Measurements from ENCODE around the gene S1PR5.
"Not testable (repeated sequence)": the region's sequence is repeated elsewhere in the genome, so short reads cannot be mapped to it uniquely, and the experiment has no call there.

Gene S1PR5, protein sequence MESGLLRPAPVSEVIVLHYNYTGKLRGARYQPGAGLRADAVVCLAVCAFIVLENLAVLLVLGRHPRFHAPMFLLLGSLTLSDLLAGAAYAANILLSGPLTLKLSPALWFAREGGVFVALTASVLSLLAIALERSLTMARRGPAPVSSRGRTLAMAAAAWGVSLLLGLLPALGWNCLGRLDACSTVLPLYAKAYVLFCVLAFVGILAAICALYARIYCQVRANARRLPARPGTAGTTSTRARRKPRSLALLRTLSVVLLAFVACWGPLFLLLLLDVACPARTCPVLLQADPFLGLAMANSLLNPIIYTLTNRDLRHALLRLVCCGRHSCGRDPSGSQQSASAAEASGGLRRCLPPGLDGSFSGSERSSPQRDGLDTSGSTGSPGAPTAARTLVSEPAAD

DNA sequence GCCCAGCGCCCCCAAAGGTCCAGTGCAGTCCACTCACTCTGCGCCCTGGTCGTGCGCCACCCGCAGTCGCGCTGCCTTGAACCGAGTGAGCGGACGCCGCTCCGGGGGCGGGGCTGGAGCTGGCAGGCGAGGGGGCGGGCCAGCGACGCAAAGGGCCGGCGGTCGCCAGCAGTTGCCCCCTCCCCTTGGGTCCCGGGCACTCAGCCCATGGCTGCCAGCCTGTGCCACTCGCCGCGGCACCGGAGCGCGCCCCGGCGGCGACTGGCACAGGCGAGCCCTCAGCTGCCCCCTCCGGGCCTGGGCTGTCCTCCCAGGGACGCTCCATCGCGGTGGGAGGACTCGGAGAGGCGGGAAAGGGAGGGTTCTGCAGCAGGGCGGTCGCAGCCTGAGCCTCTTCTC lies at the start of gene S1PR5:
TSS of gene S1PR5 (minus strand) at position 87 of the 399 bp plus-strand sequence. CDS start 2,436 bp downstream, outside the sequence.
- no peak for DNase-seq (ENCODE audit: low read depth, low spot score)

DNA sequence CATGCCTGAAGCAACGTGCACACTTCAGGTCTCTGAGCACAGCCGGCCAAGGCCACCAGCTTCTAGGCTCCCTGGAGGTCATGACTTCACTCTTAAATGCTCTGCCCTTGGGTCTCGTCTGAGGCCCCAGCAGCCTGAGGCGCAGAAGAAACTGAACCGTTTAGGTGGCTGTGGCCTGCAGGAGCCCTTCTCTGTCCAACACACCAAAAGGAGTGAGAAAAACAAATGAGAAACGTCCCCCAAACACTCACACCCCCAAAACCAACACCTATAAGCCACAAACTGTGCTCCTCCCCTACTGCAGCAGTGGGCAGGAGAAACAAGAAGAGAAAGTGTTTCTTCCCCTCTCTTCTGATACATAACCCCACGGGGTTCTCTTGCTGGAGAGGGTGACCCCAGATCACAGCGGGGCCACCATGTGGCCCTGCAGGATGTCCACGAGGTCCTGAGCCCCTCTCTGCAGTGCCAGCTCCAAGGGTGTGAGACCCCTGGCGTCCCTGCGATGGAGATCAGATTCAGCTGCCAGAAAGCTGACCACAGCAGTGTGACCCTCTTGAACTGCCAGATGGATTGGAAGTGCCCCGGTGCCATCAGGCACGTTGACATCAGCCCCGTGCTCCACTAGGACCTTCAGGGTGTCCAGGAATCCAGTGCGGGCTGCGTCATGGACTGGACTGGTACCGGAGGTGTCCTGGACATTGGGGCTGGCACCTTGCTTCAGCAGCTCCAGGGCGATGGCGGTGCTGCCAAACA lies 49.6 kb upstream of the S1PR5 start:
- no peak for DNase-seq (ENCODE audit: low read depth, low spot score)

DNA sequence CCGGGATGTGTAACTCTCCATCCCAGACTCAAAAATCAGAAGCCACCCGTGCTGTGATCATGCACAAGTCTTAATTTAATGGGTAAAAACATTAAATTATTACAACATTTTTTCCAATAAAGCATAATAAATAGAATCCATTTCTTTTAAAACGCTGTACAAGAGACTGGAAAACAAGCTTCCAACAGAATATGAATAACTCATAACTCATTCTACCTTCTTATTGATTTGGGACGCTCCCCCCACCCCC lies 49.1 kb upstream of the S1PR5 start:
- no peak for DNase-seq (ENCODE audit: low read depth, low spot score)

DNA sequence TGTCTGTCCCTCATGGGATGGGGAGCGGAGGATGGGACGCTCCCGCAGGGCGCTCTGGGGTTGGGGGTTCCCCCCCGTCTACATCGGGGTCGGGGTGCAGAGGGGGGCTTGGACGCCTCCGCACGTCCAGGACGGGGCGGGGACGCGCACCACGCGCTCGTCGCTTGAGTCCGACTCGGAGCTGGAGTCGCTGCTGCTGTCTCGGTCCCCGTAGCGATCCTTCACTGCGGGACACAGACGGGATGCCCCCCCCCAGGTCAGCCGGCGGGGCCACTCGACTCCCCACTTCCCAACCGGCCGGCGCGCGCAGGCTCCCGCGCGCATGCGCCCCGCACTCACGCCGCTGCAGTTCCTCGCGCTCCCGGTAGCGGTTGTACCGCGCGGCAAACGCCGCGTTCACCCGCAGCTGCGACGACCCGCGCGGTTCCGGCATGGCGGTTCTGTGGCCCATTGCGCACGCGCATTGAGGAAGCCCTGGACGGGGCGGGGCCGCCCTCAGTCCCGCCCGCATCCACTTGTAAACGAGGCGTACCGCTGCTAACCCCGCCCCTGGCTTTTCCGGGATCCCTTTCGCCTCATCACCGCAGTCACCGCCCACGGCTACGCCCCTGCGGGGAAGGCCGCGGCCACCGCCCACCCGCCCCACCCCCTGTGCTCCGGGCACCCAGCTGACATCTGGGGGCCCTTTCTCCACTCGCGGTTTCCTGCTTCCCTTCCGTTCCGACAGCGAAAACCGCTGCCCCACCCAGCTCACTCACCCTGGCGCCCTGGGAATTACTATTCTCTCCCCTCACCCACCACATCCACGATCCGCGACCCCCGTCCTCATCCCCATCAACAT lies 48.5 kb upstream of the S1PR5 start, which contains the start of gene KRI1:
TSS of gene KRI1 (minus strand) at position 444 of the 841 bp plus-strand sequence. CDS start at position 433, 11 bp downstream.
- DNase-seq (ENCODE audit: low read depth, low spot score), result peak; percentile 93

DNA sequence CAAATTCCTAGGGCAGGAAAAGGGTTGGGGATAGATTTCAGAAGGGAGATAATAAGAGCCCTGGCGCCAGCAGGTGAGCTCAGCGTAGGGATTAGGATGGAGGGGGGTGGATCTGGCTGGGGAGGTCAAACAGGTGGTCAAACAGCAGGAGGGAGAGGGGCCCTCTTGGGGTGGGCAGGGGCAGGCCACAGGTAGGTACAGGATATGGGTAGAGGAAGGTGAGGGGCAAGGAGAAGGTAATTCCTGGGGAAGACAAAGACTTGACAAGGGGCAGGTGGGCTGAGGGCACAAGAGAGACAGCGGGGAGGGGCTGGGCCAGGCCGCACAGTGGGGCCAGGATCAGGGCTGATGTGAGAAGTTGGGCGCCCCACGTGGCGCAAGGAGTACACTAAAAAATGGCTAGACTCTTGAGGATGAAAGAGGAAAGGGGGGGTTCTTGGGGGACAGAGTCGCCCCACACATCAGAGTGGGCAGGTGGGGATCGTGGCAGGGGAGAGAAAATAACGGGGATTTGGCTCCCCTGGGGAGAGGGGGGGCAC lies 47.9 kb upstream of the S1PR5 start:
- DNase-seq (ENCODE audit: low read depth, low spot score), result no peak

DNA sequence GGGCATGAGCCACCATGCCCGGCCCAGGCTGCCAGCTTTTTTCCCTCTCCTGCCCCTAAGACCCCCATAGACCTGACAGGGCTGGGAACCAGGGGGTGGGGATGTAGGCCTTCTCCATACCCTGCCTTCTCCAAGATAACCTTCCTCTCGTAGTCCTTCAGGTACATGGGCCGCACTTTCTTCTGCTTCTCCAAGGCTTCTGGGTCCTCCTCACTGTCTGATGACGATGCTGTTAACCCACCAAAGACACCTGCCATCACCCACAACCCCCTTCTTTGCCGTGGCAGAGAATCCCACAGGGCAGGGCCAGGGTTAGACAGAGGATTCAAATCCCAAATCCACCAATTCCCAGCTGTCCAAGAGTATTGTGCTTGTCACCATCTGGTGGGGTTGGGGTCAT lies 45.4 kb upstream of the S1PR5 start:
- DNase-seq (ENCODE audit: low read depth, low spot score), result no peak

DNA sequence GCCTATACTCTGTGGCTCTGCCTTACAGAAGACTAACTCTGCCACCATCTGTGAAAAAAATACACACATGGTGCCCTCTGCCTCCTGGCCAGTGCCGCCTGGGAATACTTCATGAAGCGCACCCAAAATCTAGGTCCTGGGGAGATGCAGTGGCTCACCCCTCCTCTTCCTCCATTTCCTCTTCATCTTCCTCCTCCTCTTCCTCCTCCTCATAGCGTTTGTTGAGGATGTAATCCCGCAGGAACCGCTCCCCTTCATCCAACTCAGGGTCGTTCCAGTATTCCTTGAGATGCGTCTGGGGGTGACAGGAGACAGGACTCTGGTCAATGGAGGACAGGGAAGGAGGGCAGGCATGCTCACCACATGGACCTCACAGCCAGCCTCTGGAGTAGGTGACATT lies 42.9 kb upstream of the S1PR5 start:
- no peak for DNase-seq (ENCODE audit: low read depth, low spot score)

DNA sequence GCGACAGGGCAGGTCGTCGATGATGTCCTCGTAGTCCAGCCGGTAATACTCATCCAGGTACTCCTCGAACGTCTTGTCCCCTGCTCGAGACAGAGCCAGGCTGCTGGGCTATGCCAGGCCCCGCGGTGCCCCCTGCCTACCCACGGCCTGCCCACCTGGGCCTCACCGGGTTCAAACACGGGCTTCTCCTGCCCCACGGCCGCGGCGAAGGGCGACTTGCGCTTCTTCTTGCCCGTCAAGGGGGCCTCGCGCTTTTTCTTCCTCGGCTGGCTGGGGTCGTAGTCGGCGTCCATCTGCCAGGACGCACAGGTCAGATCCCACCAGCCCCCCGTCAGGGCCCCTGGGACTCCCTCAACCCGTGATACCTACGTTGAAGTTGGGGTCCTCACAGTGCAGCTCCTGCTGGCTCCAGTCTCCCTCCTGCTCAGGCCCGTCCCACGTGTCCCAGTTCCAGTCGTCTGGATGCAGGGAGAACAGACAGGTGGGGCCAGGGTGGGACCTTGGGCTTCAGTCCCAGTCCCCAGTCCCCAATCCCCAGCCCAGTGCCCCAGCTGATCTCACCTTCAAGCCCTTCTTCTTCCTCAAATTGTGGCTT lies 40.5 kb upstream of the S1PR5 start:
- DNase-seq (ENCODE audit: low read depth, low spot score), result no peak

DNA sequence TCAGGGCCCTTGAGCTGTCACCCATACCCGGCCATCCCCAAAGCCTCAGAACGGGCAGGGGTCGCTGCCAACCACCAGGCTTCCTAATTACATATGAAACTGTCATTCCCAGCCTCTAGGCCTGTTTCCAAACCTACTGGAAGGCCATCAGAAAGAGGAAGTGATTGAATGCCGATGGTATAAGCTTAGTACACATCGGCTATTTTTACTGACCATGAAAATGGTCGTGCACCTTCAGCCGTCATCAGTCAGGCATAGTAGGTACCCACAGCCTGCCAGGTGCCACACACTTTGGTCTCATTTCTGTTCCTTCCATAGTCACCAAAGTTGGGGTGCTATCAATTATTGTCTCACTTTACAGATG lies 38.3 kb upstream of the S1PR5 start:
- no peak for DNase-seq (ENCODE audit: low read depth, low spot score)

DNA sequence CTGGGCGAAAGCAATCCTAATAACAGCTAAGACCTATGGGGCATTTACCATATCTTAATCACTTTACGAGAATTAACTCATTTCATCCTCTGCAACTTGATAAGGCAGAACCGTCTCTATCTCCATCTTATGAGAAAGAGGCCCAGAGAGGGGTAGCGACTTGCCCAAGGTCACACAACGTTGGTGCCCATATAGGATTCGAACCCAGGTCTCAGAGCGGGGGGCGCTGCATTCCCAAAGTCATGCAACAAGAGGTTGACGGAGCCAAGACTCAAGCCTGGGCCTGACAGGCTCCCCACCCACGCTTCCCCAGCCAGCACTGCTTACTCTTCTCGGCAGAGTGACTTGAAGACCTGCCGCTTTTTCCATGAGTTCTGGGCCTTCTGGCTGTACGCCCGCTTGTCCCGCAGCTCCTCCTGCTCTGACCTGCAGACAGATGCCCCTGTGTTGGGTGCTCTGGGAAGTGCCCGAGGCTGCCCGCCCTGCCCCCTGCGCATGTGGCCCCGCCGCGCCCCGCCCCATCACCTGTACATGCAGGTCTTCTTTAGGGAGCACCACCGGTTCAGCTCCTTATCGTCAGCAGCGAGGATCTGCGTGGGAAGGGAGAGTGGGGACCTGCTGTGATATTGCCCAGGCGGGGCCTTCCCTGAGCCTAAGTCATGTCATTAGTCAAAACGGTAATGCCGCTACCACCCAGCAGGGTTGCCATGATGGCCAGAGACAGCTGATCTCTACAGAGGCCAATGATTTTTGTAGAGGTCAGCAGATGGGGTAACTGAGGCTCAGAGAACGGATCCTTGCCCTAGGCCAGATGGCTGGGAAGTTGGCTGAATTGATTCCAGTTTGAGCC lies 37.7 kb upstream of the S1PR5 start:
- DNase-seq (ENCODE audit: low read depth, low spot score), result no peak

DNA sequence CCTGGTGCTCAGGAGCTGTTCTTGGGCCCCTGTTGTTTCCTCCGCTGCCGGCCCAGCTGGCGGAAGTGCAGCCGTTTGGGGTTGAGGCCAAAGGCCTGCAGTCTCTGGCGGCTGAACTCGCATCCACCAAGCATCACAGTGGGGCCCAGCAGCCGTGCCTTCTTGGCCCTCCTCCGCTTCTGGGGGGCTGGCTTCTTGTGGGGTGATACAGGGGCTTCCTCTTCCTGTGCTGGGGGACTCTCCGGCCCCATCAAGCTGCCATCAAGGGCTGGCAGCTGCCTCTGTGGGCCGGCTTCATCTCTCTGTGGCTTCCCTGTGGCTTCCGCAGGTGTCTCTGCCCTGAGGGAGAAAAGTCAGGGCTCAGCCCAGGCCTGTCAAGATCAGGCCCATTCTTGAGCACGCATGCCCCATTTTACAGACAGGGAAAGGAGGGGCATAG lies 36.7 kb upstream of the S1PR5 start:
- DNase-seq (ENCODE audit: low read depth, low spot score), result no peak

DNA sequence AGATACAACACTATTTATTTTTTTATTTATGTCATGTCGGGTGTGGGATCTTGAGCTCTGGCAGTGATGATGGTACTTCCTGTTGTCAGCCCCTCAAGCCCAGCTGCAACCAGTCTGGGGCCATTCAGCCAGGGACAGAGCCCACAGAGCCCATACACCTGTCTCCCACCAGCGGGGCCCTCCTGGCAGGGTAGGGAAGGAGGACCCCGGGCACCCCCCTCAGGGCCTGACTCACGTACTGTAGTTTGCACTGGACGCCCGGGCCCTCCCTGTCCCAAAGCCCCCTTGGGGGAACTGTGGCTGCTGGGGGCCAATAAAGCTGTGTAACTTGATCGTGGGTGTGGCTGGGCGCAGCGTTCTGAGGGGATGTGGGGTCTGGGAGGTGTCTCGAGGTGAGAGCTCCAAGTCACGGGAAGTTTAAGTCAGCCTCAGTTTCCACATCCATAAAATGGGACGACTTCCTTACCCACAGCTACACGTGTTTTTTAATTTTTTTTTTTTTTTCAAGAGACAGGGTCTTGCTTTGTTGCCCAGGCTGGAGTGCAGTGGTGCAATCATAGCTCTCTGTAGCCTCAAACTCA lies 35.9 kb upstream of the S1PR5 start:
- DNase-seq (ENCODE audit: low read depth, low spot score), result no peak

DNA sequence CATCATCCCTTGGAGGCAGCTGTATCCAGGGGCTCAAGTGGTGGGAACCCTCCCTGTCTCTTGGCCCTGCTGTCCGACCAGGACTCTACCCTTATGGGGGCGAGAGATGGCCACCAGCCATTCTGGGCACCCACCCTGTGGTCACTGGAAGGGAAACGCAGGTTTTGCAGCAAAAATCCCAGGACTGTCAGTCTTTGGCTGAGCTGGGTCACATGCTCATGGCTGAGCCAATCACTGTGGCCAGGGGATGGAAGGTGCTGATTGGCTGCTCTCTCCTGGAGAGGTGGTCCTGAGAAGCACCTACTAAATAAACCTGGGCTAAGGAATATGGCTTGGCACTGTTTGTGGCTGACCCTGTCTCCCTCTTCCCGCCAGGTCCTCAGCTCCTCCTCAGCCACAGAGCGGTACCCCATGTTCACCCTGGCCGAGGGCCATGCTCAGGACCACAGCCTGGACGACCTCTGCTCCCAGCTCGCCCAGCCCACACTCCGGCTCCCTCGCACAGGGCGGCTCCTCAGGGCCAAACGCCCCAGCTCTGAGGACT lies 35.3 kb upstream of the S1PR5 start:
- DNase-seq (ENCODE audit: low read depth, low spot score), result no peak

DNA sequence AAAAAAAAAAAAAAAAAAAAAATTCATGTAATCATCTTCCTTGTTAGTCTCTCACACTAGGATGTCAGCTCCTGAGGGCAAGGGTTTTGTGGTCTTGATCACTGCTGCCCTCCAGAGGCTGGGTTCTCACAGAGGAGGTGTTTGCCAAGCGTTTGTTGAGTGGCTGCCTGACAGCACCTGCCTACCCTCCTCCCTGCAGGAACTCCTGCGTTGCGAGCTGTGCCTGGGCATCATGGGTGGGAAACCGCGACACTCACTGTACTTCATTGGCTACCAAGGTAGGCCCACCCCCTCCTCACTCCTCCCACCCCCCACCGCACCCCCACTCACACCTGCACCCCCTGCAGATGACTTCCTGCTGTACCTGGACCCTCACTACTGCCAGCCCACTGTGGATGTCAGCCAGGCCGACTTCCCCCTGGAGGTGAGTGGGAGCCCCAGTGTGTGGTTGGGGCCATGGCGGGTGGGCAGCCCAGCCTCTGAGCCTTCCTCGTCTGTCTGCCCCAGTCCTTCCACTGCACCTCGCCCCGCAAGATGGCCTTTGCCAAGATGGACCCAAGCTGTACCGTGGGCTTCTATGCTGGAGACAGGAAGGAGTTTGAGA lies 34.6 kb upstream of the S1PR5 start:
- no peak for DNase-seq (ENCODE audit: low read depth, low spot score)

DNA sequence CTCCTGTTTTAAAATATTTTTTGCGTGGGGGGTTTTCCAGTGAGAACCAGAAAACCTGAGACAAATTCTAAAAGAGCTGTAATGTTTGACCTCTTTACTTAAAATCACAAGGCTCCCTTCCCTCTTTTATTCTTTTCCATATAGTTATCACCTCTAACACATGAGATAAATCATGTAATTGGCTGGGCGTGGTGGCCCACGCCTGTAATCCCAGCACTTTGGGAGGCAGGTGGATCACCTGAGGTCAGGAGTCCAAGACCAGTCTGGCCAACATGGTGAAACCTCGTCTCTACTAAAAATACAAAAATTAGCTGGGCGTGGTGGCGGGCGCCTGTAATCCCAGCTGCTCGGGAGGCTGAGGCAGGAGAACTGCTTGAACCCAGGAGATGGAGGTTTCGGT lies 33.8 kb upstream of the S1PR5 start:
- DNase-seq (ENCODE audit: low read depth, low spot score), result not testable (repeated sequence)

DNA sequence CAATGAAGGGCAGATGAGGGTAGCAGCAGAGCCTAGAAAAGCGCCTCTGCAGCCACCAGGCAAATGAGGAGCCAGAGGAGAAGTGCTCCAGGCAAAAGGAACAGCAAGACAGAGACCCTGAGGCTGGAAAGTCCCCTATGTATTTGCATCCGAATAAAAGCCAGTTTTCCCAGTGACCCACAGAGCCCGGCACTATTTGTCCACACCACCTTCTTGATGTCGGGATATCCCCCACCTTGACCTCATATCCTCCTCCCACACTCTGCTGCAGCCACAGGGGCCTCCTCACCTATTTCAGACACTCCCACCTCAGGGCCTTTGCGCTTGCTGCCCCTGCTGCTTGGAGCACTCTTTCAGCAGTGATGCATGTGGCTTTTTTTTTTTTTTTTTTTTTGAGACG lies 33.1 kb upstream of the S1PR5 start:
- no peak for DNase-seq (ENCODE audit: low read depth, low spot score)

DNA sequence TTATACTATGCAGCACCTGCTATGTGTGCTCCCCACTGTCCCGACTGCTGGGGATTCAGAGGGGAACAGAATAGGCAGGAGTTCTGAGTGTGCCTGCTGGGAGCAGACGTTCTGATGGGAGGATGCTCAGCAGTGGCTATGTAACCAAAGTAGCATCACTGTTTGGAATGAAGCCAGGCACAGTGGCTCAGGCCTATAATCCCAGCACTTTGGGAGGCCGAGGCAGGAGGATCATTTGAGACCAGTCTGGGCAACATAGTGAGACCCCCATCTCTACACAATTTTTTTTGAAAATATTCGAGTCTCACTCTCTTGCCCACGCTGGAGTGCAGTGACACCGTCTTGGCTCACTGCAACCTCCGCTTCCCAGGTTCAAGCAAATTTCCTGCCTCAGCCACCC lies 32.5 kb upstream of the S1PR5 start:
- no peak for DNase-seq (ENCODE audit: low read depth, low spot score)

DNA sequence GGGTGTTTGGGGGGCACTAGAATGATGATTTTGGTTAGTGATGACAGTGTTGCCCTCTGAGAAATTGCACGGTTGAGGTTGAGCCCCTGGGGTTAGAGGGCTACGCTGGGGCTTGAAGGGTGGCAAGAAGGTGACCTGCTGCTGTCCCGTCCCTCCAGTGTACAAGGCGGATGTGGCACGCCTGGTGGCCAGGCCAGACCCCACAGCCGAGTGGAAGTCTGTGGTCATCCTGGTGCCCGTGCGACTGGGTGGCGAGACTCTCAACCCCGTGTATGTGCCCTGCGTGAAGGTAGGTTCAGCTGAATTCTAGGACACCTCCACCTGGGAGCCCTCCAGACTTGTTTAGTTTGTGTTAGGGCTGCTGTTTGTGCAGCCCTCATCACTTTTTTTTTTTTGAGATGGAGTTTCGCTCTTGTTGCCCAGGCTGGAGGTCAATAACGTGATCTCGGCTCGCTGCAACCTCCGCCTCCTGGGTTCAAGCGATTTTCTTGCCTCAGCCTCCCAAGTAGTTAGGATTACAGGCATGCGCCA lies 31.6 kb upstream of the S1PR5 start:
- DNase-seq (ENCODE audit: low read depth, low spot score), result no peak

DNA sequence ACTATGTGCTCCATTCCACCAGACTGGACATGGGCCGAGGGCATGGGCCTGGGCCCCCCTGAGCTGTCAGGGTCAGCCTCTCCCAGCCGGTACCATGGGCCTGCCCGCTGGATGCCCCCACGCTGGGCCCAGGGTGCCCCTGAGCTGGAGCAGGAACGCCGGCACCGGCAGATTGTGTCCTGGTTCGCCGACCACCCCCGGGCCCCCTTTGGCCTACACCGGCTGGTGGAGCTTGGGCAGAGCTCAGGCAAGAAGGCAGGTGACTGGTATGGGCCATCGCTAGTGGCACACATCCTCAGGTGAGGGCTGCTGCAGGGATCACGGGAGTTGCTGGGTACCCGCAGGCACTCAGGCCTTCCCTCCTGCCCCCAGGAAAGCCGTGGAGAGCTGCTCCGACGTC lies 29.6 kb upstream of the S1PR5 start:
- DNase-seq (ENCODE audit: low read depth, low spot score), result no peak

Data from activated CD4-positive, CD25-positive, alpha-beta regulatory T cell treated with anti-CD3 and anti-CD28 coated beads, Interleukin-2, amount 50 U/mL, for 16 hours (primary cell).